Measurements from ENCODE around the gene AFG3L2. TPM values are rescaled to one million over a fixed set of nuclear protein-coding genes. Genes with fewer than 3 reads are reported as not detected.

Gene AFG3L2
- total RNA-seq, 1 experiment from 2014 or later: 29.2 TPM

GRCh38 chr18:12361770-12362378, 15.2 kb downstream of the AFG3L2 start:
- peak; percentile 4 for DNase-seq (ENCODE audit: low read depth)

GRCh38 chr18:12359515-12359927, 17.5 kb downstream of the AFG3L2 start:
- DNase-seq (ENCODE audit: low read depth): no peak

GRCh38 chr18:12352188-12352587, 24.8 kb downstream of the AFG3L2 start:
- no peak for DNase-seq (ENCODE audit: low read depth)

GRCh38 chr18:12347895-12348294, 29.1 kb downstream of the AFG3L2 start:
- no peak for DNase-seq (ENCODE audit: low read depth)

GRCh38 chr18:12346240-12346565, 30.8 kb downstream of the AFG3L2 start:
- DNase-seq (ENCODE audit: low read depth): no peak

GRCh38 chr18:12345491-12346239, 31.4 kb downstream of the AFG3L2 start:
- DNase-seq (ENCODE audit: low read depth): no peak

- DNase-seq (ENCODE audit: low read depth): no peak
Observed at GRCh38 chr18:12342661-12343060, 34.4 kb downstream of the AFG3L2 start.

- no peak for DNase-seq (ENCODE audit: low read depth)
Observed at GRCh38 chr18:12340945-12341660, 35.9 kb downstream of the AFG3L2 start.

- no peak for DNase-seq (ENCODE audit: low read depth)
Observed at GRCh38 chr18:12338382-12338781, 38.6 kb downstream of the AFG3L2 start.

GRCh38 chr18:12336887-12337286, 40.1 kb downstream of the AFG3L2 start:
- DNase-seq (ENCODE audit: low read depth): peak; percentile 68

GRCh38 chr18:12336171-12336613, 40.8 kb downstream of the AFG3L2 start:
- no peak for DNase-seq (ENCODE audit: low read depth)

- no peak for DNase-seq (ENCODE audit: low read depth)
Observed at GRCh38 chr18:12335503-12335902, 41.5 kb downstream of the AFG3L2 start.

GRCh38 chr18:12334863-12335262, 42.2 kb downstream of the AFG3L2 start:
- no peak for DNase-seq (ENCODE audit: low read depth)

- no peak for DNase-seq (ENCODE audit: low read depth)
Observed at GRCh38 chr18:12334366-12334808, 42.6 kb downstream of the AFG3L2 start.

GRCh38 chr18:12333506-12334290, 43.3 kb downstream of the AFG3L2 start:
- no peak for DNase-seq (ENCODE audit: low read depth)

- no peak for DNase-seq (ENCODE audit: low read depth)
Observed at GRCh38 chr18:12330766-12331165, 46.3 kb downstream of the AFG3L2 start.

GRCh38 chr18:12329125-12329698, 47.8 kb downstream of the AFG3L2 start:
- DNase-seq (ENCODE audit: low read depth): no peak

GRCh38 chr18:12328179-12328823, 48.7 kb downstream of the AFG3L2 start:
- no peak for DNase-seq (ENCODE audit: low read depth)

- DNase-seq (ENCODE audit: low read depth): peak; percentile 64
Observed at GRCh38 chr18:12327510-12328178, 49.4 kb downstream of the AFG3L2 start.

GRCh38 chr18:12326711-12327460, 50.1 kb downstream of the AFG3L2 start:
- no peak for DNase-seq (ENCODE audit: low read depth)

Measured in RPMI7951 (cell line).